ENCODE measurements around the gene KCND3.

- TF ChIP-seq, protein P1, sequence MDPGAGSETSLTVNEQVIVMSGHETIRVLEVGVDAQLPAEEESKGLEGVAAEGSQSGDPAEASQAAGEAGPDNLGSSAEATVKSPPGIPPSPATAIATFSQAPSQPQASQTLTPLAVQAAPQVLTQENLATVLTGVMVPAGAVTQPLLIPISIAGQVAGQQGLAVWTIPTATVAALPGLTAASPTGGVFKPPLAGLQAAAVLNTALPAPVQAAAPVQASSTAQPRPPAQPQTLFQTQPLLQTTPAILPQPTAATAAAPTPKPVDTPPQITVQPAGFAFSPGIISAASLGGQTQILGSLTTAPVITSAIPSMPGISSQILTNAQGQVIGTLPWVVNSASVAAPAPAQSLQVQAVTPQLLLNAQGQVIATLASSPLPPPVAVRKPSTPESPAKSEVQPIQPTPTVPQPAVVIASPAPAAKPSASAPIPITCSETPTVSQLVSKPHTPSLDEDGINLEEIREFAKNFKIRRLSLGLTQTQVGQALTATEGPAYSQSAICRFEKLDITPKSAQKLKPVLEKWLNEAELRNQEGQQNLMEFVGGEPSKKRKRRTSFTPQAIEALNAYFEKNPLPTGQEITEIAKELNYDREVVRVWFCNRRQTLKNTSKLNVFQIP (CRISPR knock-in tag; IDR thresholded peaks at IDR 0.05; ENCODE audit: borderline replicate concordance, low read depth) = no peak
- TF ChIP-seq ISL1 (CRISPR knock-in tag; IDR thresholded peaks at IDR 0.05) (no peak), BACH2 (CRISPR knock-in tag; IDR thresholded peaks at IDR 0.05; ENCODE audit: borderline replicate concordance) (no peak), ZNF70 (CRISPR knock-in tag; IDR thresholded peaks at IDR 0.05) (no peak), SNAI2 (CRISPR knock-in tag; IDR thresholded peaks at IDR 0.05) (no peak), ESRRG (CRISPR knock-in tag; IDR thresholded peaks at IDR 0.05) (no peak), ZFP30 (CRISPR knock-in tag; IDR thresholded peaks at IDR 0.05) (no peak), PATZ1 (CRISPR knock-in tag; IDR thresholded peaks at IDR 0.05; ENCODE audit: borderline replicate concordance) (no peak)
These were observed 69.0 kb downstream of the KCND3 start for GRCh38 chr1:111920221-111921024.

All from SK-N-SH treated with all-trans-retinoic acid at 6 μM for 48 hours (cell line).